ENCODE data around the gene KCNMB4. TPM values are rescaled to one million over a fixed set of nuclear protein-coding genes. Genes with fewer than 3 reads are reported as not detected.

KCNMB4 gene
- total RNA-seq, 1 experiment from 2014 or later = 1.9 TPM

DNA sequence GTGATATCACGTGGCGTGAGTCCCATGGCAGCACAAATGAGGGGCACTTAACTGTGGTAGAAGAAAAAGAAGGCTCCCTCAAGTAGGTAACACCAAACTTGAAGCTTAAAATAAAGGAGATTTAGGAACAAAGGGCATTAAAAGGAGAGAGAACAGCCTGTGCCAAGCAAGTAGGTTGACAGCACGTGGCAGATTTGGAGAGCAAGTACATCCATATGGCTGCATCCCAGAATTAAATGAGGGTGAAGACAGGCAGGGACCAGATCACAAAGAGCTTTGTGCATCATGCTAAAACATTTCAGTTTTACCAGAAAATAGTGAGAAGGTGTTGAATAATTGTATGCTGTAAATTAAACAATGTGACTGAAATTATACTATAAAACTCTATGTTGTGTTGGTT is 32.8 kb downstream of the KCNMB4 start:
- H3K4me3 ChIP-seq (ENCODE audit: low read depth, low read length, poor library complexity, severe bottlenecking) = no peak overlapping the region
- no TSS peak for BruUV-seq (replicated peaks)
- no peaks in the 10 kb centered on the region for H3K4me1 ChIP-seq (ENCODE audit: insufficient read depth, low read length, poor library complexity, severe bottlenecking)
- no peaks in the 10 kb centered on the region for H3K9me3 ChIP-seq (ENCODE audit: low read depth, low read length, poor library complexity, severe bottlenecking)
- POLR2A ChIA-PET (ENCODE audit: low non-redundant PET) = no interaction called here
- no peaks in the 10 kb centered on the region for H3K36me3 ChIP-seq (ENCODE audit: insufficient read depth, low read length, poor library complexity, severe bottlenecking)
- no peak for TF ChIP-seq EZH2 (IDR thresholded peaks at IDR 0.05; ENCODE audit: borderline replicate concordance, low read depth, low read length, poor library complexity, severe bottlenecking)
- TF ChIP-seq, protein P1, sequence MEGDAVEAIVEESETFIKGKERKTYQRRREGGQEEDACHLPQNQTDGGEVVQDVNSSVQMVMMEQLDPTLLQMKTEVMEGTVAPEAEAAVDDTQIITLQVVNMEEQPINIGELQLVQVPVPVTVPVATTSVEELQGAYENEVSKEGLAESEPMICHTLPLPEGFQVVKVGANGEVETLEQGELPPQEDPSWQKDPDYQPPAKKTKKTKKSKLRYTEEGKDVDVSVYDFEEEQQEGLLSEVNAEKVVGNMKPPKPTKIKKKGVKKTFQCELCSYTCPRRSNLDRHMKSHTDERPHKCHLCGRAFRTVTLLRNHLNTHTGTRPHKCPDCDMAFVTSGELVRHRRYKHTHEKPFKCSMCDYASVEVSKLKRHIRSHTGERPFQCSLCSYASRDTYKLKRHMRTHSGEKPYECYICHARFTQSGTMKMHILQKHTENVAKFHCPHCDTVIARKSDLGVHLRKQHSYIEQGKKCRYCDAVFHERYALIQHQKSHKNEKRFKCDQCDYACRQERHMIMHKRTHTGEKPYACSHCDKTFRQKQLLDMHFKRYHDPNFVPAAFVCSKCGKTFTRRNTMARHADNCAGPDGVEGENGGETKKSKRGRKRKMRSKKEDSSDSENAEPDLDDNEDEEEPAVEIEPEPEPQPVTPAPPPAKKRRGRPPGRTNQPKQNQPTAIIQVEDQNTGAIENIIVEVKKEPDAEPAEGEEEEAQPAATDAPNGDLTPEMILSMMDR (conservative IDR thresholded peaks at IDR 0.05; ENCODE audit: low read depth, low read length) = no peak
- intact Hi-C loops (cut with micrococcal nuclease; ENCODE audit: unreplicated experiment) = no loop called here
- DNase-seq (ENCODE audit: low spot score) = no peak
- CTCF ChIA-PET = no interaction called here
- H3K27me3 ChIP-seq (replicated peaks; ENCODE audit: insufficient read depth, low read depth, low read length, poor library complexity) = no peaks in the 10 kb centered on the region
- H3K27ac ChIP-seq (ENCODE audit: low read depth, low read length, poor library complexity, severe bottlenecking) = no peak overlapping the region

DNA sequence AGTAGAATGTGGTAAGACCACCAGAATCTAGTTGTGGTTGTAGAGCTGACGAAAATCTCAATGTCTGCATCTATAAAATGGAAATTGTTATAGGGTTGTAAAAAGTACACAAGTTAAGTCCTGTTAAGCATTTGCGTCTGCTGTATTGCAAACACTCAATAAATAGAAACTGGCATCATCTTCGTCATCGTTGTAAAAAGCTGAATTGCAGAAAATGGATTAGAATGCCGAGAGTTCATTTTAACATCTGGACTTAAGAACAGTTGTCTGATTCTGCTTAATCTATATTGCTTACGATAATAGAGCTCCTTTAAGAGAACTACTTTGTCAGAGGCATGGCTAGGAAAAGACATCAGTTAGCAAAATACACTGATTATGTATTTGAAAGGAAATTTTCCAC is 33.2 kb downstream of the KCNMB4 start:
- TF ChIP-seq EZH2 (IDR thresholded peaks at IDR 0.05; ENCODE audit: borderline replicate concordance, low read depth, low read length, poor library complexity, severe bottlenecking) = no peak
- TF ChIP-seq, protein P1 (conservative IDR thresholded peaks at IDR 0.05; ENCODE audit: low read depth, low read length) = no peak
- intact Hi-C loops (cut with micrococcal nuclease; ENCODE audit: unreplicated experiment) = no loop called here
- CTCF ChIA-PET = no interaction called here

DNA sequence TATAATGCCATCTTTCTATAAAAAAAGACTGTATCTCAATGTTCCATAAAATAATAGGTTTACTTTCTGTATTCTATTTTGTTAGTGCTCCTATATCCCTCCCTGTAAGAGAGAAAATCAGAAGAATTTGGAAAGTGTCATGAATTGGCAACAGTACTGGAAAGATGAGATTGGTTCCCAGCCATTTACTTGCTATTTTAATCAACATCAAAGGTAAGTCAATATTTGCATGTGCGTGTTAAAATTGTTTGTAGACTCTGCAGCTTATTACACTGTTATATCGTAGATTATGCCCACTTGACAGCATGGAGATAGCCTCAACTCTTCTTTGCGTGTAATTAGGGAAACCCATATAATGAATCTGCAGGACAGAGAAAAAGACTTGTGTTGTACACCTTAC is 34.0 kb downstream of the KCNMB4 start:
- intact Hi-C loops (cut with micrococcal nuclease; ENCODE audit: unreplicated experiment) = no loop called here
- H3K36me3 ChIP-seq (ENCODE audit: insufficient read depth, low read length, poor library complexity, severe bottlenecking) = no peaks in the 10 kb centered on the region
- H3K4me1 ChIP-seq (ENCODE audit: insufficient read depth, low read length, poor library complexity, severe bottlenecking) = no peaks in the 10 kb centered on the region
- H3K27me3 ChIP-seq (replicated peaks; ENCODE audit: insufficient read depth, low read depth, low read length, poor library complexity) = no peaks in the 10 kb centered on the region
- H3K27ac ChIP-seq (ENCODE audit: low read depth, low read length, poor library complexity, severe bottlenecking) = no peak overlapping the region
- no TSS peak for BruUV-seq (replicated peaks)
- ChIA-PET CTCF (no interaction called here), POLR2A (ENCODE audit: low non-redundant PET) (no interaction called here)
- TF ChIP-seq EZH2 (IDR thresholded peaks at IDR 0.05; ENCODE audit: borderline replicate concordance, low read depth, low read length, poor library complexity, severe bottlenecking) = no peak
- TF ChIP-seq, protein P1 (conservative IDR thresholded peaks at IDR 0.05; ENCODE audit: low read depth, low read length) = no peak
- DNase-seq (ENCODE audit: low spot score) = no peak
- H3K9me3 ChIP-seq (ENCODE audit: low read depth, low read length, poor library complexity, severe bottlenecking) = no peaks in the 10 kb centered on the region
- no peak overlapping the region for H3K4me3 ChIP-seq (ENCODE audit: low read depth, low read length, poor library complexity, severe bottlenecking)

More for the DNA sequence above, 33.2 kb downstream of the KCNMB4 start:
- Histone ChIP-seq H3K4me1 (ENCODE audit: insufficient read depth, low read length, poor library complexity, severe bottlenecking) (no peaks in the 10 kb centered on the region), H3K27ac (ENCODE audit: low read depth, low read length, poor library complexity, severe bottlenecking) (no peak overlapping the region), H3K9me3 (ENCODE audit: low read depth, low read length, poor library complexity, severe bottlenecking) (no peaks in the 10 kb centered on the region), H3K4me3 (ENCODE audit: low read depth, low read length, poor library complexity, severe bottlenecking) (no peak overlapping the region), H3K36me3 (ENCODE audit: insufficient read depth, low read length, poor library complexity, severe bottlenecking) (no peaks in the 10 kb centered on the region), H3K27me3 (replicated peaks; ENCODE audit: insufficient read depth, low read depth, low read length, poor library complexity) (no peaks in the 10 kb centered on the region)
- no TSS peak for BruUV-seq (replicated peaks)
- DNase-seq (ENCODE audit: low spot score) = no peak
- POLR2A ChIA-PET (ENCODE audit: low non-redundant PET) = no interaction called here

Measured in A673 (cell line).